IMR-90 (cell line): ENCODE measurements around the gene CACNA1I. TPM values are rescaled to one million over a fixed set of nuclear protein-coding genes. Genes with fewer than 3 reads are reported as not detected.

Experiments
- ATAC-seq: fragments of 200-7000 bp; cut with Tn5 transposase; 2 replicates; pipeline ENCODE4 v1.9.1; 2020; ENCODE audit warnings: low read depth, mild to moderate bottlenecking, moderate library complexity
- BruUV-seq: library from RNA; stranded (reverse); fragments of 400-500 nt; replicated peaks from 2 replicates; lab custom pipeline; 2021; lab: Mats Ljungman, UMichigan
- CTCF ChIA-PET: fragments of 300-600 bp; formaldehyde crosslinking; extraction: SDS; loops from one replicate; lab custom pipeline; 2021; ENCODE audit warnings: antibody characterized with exemption; lab: Yijun Ruan, JAX
- POLR2A ChIA-PET: fragments of 300-600 bp; sonication (Branson Sonifier 250); formaldehyde crosslinking; loops from one replicate; lab custom pipeline; 2022; ENCODE audit warnings: antibody characterized with exemption; ENCODE audit not compliant: unreplicated experiment; lab: Charles Lee
- DNase-seq: peaks from one replicate; pipeline ENCODE4 v3.0.0; 2013
- H2AFZ ChIP-seq: replicated peaks from 2 replicates; pipeline ENCODE3; 2013; ENCODE audit warnings: low read length, mild to moderate bottlenecking; ENCODE audit not compliant: poor library complexity
- H2AK5ac ChIP-seq: 2 replicates; pipeline ENCODE4 v1.6.1; 2013; ENCODE audit warnings: low read depth, low read length, inconsistent platforms
- H2AK9ac ChIP-seq: replicated peaks from 2 replicates; pipeline ENCODE3; 2013; ENCODE audit warnings: mild to moderate bottlenecking, low read depth, low read length, moderate library complexity; ENCODE audit not compliant: poor library complexity
- H2BK120ac ChIP-seq: 2 replicates; pipeline ENCODE4 v1.6.1; 2013; ENCODE audit warnings: low read depth, low read length, inconsistent platforms
- H2BK15ac ChIP-seq: 3 replicates; pipeline ENCODE4 v1.6.1; 2013; ENCODE audit warnings: low read depth, low read length, inconsistent platforms
- H2BK20ac ChIP-seq: 2 replicates; pipeline ENCODE4 v1.6.1; 2013; ENCODE audit warnings: low read depth, mild to moderate bottlenecking, inconsistent platforms, low read length, moderate library complexity
- H2BK5ac ChIP-seq: 2 replicates; pipeline ENCODE4 v1.6.1; 2013; ENCODE audit warnings: mild to moderate bottlenecking, low read depth, low read length, inconsistent platforms; ENCODE audit not compliant: poor library complexity, severe bottlenecking
- H3K14ac ChIP-seq: replicated peaks from 2 replicates; pipeline ENCODE4 v1.6.1; 2013; ENCODE audit warnings: low read depth, low read length, inconsistent platforms
- H3K18ac ChIP-seq: 2 replicates; pipeline ENCODE4 v1.6.1; 2013; ENCODE audit warnings: low read depth, low read length, control low read depth
- H3K23ac ChIP-seq: 2 replicates; pipeline ENCODE4 v1.6.1; 2013; ENCODE audit warnings: low read depth, low read length, inconsistent platforms
- H3K27ac ChIP-seq: 2 replicates; pipeline ENCODE4 v1.5.1; 2013; ENCODE audit warnings: mild to moderate bottlenecking, control low read depth, low read length; ENCODE audit not compliant: insufficient read depth
- H3K27me3 ChIP-seq: 2 replicates; pipeline ENCODE4 v1.6.1; 2013; ENCODE audit warnings: low read length; ENCODE audit not compliant: control insufficient read depth, insufficient read depth
- H3K36me3 ChIP-seq: 2 replicates; pipeline ENCODE4 v1.6.1; 2013; ENCODE audit warnings: low read length, mixed read lengths; ENCODE audit not compliant: control insufficient read depth, insufficient read depth
- H3K4ac ChIP-seq: 2 replicates; pipeline ENCODE4 v1.6.1; 2013; ENCODE audit warnings: low read depth, low read length, inconsistent platforms
- H3K4me1 ChIP-seq: 2 replicates; pipeline ENCODE4 v1.6.1; 2013; ENCODE audit warnings: low read length, mixed read lengths; ENCODE audit not compliant: control insufficient read depth, insufficient read depth
- H3K4me2 ChIP-seq: 2 replicates; pipeline ENCODE4 v1.6.1; 2013; ENCODE audit warnings: low read depth, mild to moderate bottlenecking, control low read depth, low read length, moderate library complexity
- H3K4me3 ChIP-seq: 2 replicates; pipeline ENCODE4 v1.5.1; 2013; ENCODE audit warnings: low read depth, mild to moderate bottlenecking, control low read depth, low read length, moderate library complexity; ENCODE audit not compliant: insufficient read depth
- H3K56ac ChIP-seq: 2 replicates; pipeline ENCODE4 v1.6.1; 2013; ENCODE audit warnings: low read length, inconsistent platforms; ENCODE audit not compliant: insufficient read depth; ENCODE audit errors: extremely low read depth
- H3K79me1 ChIP-seq, 2 experiments: 2 replicates each; pipeline ENCODE4 v1.6.1; 2013; ENCODE audit warnings: low read length in 2 of 2, inconsistent platforms in 1 of 2, low read depth in 1 of 2
- H3K9ac ChIP-seq: 2 replicates; pipeline ENCODE4 v1.6.1; 2013; ENCODE audit warnings: low read depth, low read length, control low read depth
- H3K9me1 ChIP-seq: 2 replicates; pipeline ENCODE4 v1.6.1; 2013; ENCODE audit warnings: low read length, inconsistent platforms; ENCODE audit not compliant: insufficient read depth
- H3K9me3 ChIP-seq: 2 replicates; pipeline ENCODE4 v1.6.1; 2013; ENCODE audit warnings: low read length; ENCODE audit not compliant: control insufficient read depth, insufficient read depth
- H4K20me1 ChIP-seq: 2 replicates; pipeline ENCODE4 v1.6.1; 2013; ENCODE audit warnings: low read length, inconsistent platforms; ENCODE audit not compliant: insufficient read depth
- H4K5ac ChIP-seq: 2 replicates; pipeline ENCODE4 v1.6.1; 2013; ENCODE audit warnings: mild to moderate bottlenecking, low read depth, low read length, control low read depth
- H4K8ac ChIP-seq, 2 experiments: 2 replicates each; pipeline ENCODE4 v1.6.1; 2013; ENCODE audit warnings: low read depth in 2 of 2, low read length in 2 of 2, control low read depth in 1 of 2, inconsistent platforms in 1 of 2
- H4K91ac ChIP-seq: 2 replicates; pipeline ENCODE4 v1.6.1; 2013; ENCODE audit warnings: low read depth, low read length, inconsistent platforms; ENCODE audit not compliant: insufficient read depth
- BHLHE40 ChIP-seq: fragments of 150-350 bp; IDR thresholded peaks from 2 replicates; pipeline ENCODE4 v1.6.1; 2016; ENCODE audit warnings: mild to moderate bottlenecking, low read depth, low read length
- CEBPB ChIP-seq: IDR thresholded peaks from 2 replicates; pipeline ENCODE4 v1.6.1; 2012; ENCODE audit warnings: low read depth, low read length, improper control_type of control experiment
- CHD1 ChIP-seq: IDR thresholded peaks from 2 replicates; pipeline ENCODE4 v1.6.1; 2012; ENCODE audit warnings: low read depth, low read length, improper control_type of control experiment
- ELK1 ChIP-seq: fragments of 150-350 bp; IDR thresholded peaks from 2 replicates; pipeline ENCODE4 v1.6.1; 2016; ENCODE audit warnings: low read depth, mild to moderate bottlenecking, low read length, moderate library complexity, borderline replicate concordance
- FOS ChIP-seq: fragments of 150-350 bp; IDR thresholded peaks from 2 replicates; pipeline ENCODE4 v1.6.1; 2016; ENCODE audit warnings: low read depth, low read length
- MAFK ChIP-seq: IDR thresholded peaks from 2 replicates; pipeline ENCODE4 v1.6.1; 2012; ENCODE audit warnings: low read depth, low read length, improper control_type of control experiment
- MXI1 ChIP-seq: IDR thresholded peaks from 2 replicates; pipeline ENCODE4 v1.6.1; 2012; ENCODE audit warnings: low read depth, mild to moderate bottlenecking, low read length, moderate library complexity, borderline replicate concordance
- NFE2L2 ChIP-seq: fragments of 150-350 bp; IDR thresholded peaks from 2 replicates; pipeline ENCODE4 v1.6.1; 2016; ENCODE audit warnings: low read depth, mild to moderate bottlenecking, low read length
- POLR2A ChIP-seq: IDR thresholded peaks from 2 replicates; pipeline ENCODE4 v1.6.1; 2012; ENCODE audit warnings: mild to moderate bottlenecking, low read depth, low read length
- RAD21 ChIP-seq: IDR thresholded peaks from 2 replicates; pipeline ENCODE4 v1.6.1; 2012; ENCODE audit warnings: low read length, improper control_type of control experiment
- RCOR1 ChIP-seq: IDR thresholded peaks from 2 replicates; pipeline ENCODE4 v1.6.1; 2012; ENCODE audit warnings: mild to moderate bottlenecking, low read length, improper control_type of control experiment; ENCODE audit not compliant: insufficient replicate concordance
- RFX5 ChIP-seq: IDR thresholded peaks from 2 replicates; pipeline ENCODE4 v1.8.0; 2012; ENCODE audit warnings: low read depth, mild to moderate bottlenecking, low read length, moderate library complexity
- SMC3 ChIP-seq: fragments of 150-350 bp; IDR thresholded peaks from 2 replicates; pipeline ENCODE4 v1.6.1; 2016; ENCODE audit warnings: low read depth, mild to moderate bottlenecking, antibody characterized with exemption, low read length, moderate library complexity
- USF2 ChIP-seq: fragments of 150-350 bp; IDR thresholded peaks from 2 replicates; pipeline ENCODE4 v1.6.1; 2017; ENCODE audit warnings: mild to moderate bottlenecking, antibody characterized with exemption, low read length, low read depth
- WGBS, 2 experiments: methylation state at CpG; one replicate each; pipeline versions ENCODE4 v1.1.5 to v1.1.7; 2013; ENCODE audit warnings: missing lambda C conversion rate in 2 of 2; ENCODE audit not compliant: insufficient read length in 1 of 2; ENCODE audit errors: extremely low coverage in 2 of 2; 5-methylcytosine and 5-hydroxymethylcytosine counted together
- dilution Hi-C: fragments of 300-500 bp; cut with HindIII; formaldehyde crosslinking; loops from one replicate; pipeline ENCODE4 v1.14.3; 2018; ENCODE audit warnings: low sequenced_read_pairs; ENCODE audit not compliant: unreplicated experiment
- in situ Hi-C: fragments of 300-500 bp; cut with MboI; formaldehyde crosslinking; loops from 3 replicates; pipeline ENCODE4 v1.14.3; 2019; ENCODE audit warnings: low sequenced_read_pairs, inconsistent platforms, mixed read lengths
- intact Hi-C: fragments of 100-400 bp; cut with micrococcal nuclease; formaldehyde crosslinking; loops from 2 replicates; pipeline ENCODE4 v1.10.0; 2022
- polyA plus RNA-seq, 3 experiments: library from polyadenylated mRNA; depleted of rRNA; stranded (reverse); fragments of >200 nt; gene quantifications; 2 replicates each; pipeline ENCODE4 v1.2.3, GENCODE V29; 2012; ENCODE audit warnings: low replicate concordance in 1 of 3
- total RNA-seq: library from RNA; depleted of rRNA; stranded (reverse); fragments of >200 nt; gene quantifications from 2 replicates; pipeline ENCODE4 v1.2.3, GENCODE V29; 2012

Gene CACNA1I
- total and polyA plus RNA-seq, 2 of the 4 experiments (the other 2 are of a cell fraction) = under 0.01 to 0.02 TPM

GRCh38 chr22:39671936-39672335, 101.4 kb downstream of the CACNA1I start:
- Histone ChIP-seq H2BK20ac (no peak overlapping the region), H3K4me2 (no peak overlapping the region), H4K20me1 (no peaks in the 10 kb centered on the region; the same call in 1 of the 2 replicates), H2BK5ac (no peak overlapping the region), H2AFZ (no peak overlapping the region), H3K4ac (no peak overlapping the region), H3K4me1 (peaks cover 4% of the 10 kb centered on the region), H4K5ac (no peak overlapping the region), H4K8ac (no peak overlapping the region), H3K18ac (no peak overlapping the region), H3K56ac (no peak overlapping the region), H3K9ac (no peak overlapping the region), H3K79me1 (no peaks in the 10 kb centered on the region), H3K36me3 (no peaks in the 10 kb centered on the region), H3K27me3 (peaks cover 14% of the 10 kb centered on the region; the same call in 1 of the 2 replicates), H2AK5ac (no peak overlapping the region), H2BK15ac (no peak overlapping the region), H3K9me3 (peaks cover 22% of the 10 kb centered on the region), H3K14ac (no peak overlapping the region), H3K9me1 (no peaks in the 10 kb centered on the region), H3K27ac (no peak overlapping the region), H3K23ac (no peak overlapping the region), H2AK9ac (no peak overlapping the region), H2BK120ac (no peak overlapping the region), H4K91ac (no peak overlapping the region), H3K4me3 (no peak overlapping the region)
- dilution Hi-C loops (no loop called here), intact Hi-C loops (no loop called here), in situ Hi-C loops (no loop called here)
- BruUV-seq = no TSS peak
- WGBS, 2 experiments = 100% methylated on average over 1 of the region's 3 CpGs; no CpG with 5 or more reads in 1 of the 2 experiments
- no peak for DNase-seq
- ChIA-PET POLR2A (no interaction called here), CTCF (interaction anchor here (0.6 kb wide), 1 partner anchor 180 kb away, joined by 3 read pairs; no protein-coding TSS in a partner anchor)
- ATAC-seq = no peak
- no peak for TF ChIP-seq ELK1
- TF ChIP-seq SMC3 = no peak
- TF ChIP-seq USF2 = no peak
- TF ChIP-seq RCOR1 = no peak
- TF ChIP-seq RAD21 = no peak
- TF ChIP-seq CEBPB = no peak
- TF ChIP-seq BHLHE40 = no peak
- TF ChIP-seq CHD1 = no peak
- no peak for TF ChIP-seq MXI1
- TF ChIP-seq NFE2L2 = no peak
- TF ChIP-seq MAFK = no peak
- no peak for TF ChIP-seq FOS
- no peak for TF ChIP-seq RFX5
- no peak for TF ChIP-seq POLR2A
